HL-60 (cell line): ENCODE results near the gene PRKACG.

ENCODE experiments used
- DNase-seq, 2 experiments: peaks; one replicate each; pipeline ENCODE4 v3.0.0-alpha.2; 2010 to 2020; ENCODE audit warnings: low read depth in 1 of 2, low spot score in 1 of 2
- H3K27ac ChIP-seq: fragments of 250-450 bp; sonication (Bioruptor Pico); replicated peaks from 2 replicates; pipeline ENCODE4 v1.5.1; 2020; ENCODE audit warnings: mild to moderate bottlenecking, moderate library complexity
- H3K27me3 ChIP-seq: fragments of 250-450 bp; sonication (Bioruptor Pico); 2 replicates; pipeline ENCODE4 v1.5.1; 2021; ENCODE audit warnings: mild to moderate bottlenecking, moderate library complexity; ENCODE audit not compliant: insufficient read depth, poor library complexity, severe bottlenecking
- H3K4me3 ChIP-seq: replicated peaks from 2 replicates; pipeline ENCODE4 v1.5.1; 2011; ENCODE audit warnings: mild to moderate bottlenecking, control low read depth, low read length; ENCODE audit not compliant: insufficient read depth
- CTCF ChIP-seq: IDR thresholded peaks from one replicate; pipeline ENCODE4 v1.5.1; 2011; ENCODE audit warnings: low read length, control low read depth, inconsistent platforms; ENCODE audit not compliant: insufficient read depth
- GABPA ChIP-seq: IDR thresholded peaks from 2 replicates; pipeline ENCODE4 v1.6.1; 2012; ENCODE audit warnings: low read depth
- POLR2AphosphoS5 ChIP-seq: IDR thresholded peaks from 2 replicates; pipeline ENCODE4 v1.6.1; 2012; ENCODE audit warnings: low read depth
- REST ChIP-seq: IDR thresholded peaks from 2 replicates; pipeline ENCODE4 v1.6.1; 2012; ENCODE audit warnings: low read depth; ENCODE audit not compliant: insufficient replicate concordance
- SPI1 ChIP-seq: IDR thresholded peaks from 2 replicates; pipeline ENCODE4 v1.6.1; 2012; ENCODE audit warnings: low read depth, mild to moderate bottlenecking, borderline replicate concordance

Gene PRKACG

GRCh38 chr9:68981789-68982188 is 32.1 kb downstream of the PRKACG start:
- H3K4me3 ChIP-seq: no peak overlapping the region
- H3K27ac ChIP-seq: peak overlapping the region; percentile 35
- no peak for TF ChIP-seq CTCF
- TF ChIP-seq GABPA: no peak
- no peak for TF ChIP-seq SPI1
- TF ChIP-seq POLR2AphosphoS5: no peak
- no peak for TF ChIP-seq REST
- DNase-seq: peak in 1 of 2 experiments; percentile 42
- no peaks in the 10 kb centered on the region for H3K27me3 ChIP-seq

GRCh38 chr9:68980341-68980914 is 33.5 kb downstream of the PRKACG start:
- peak in 1 of 2 experiments; percentile 42 for DNase-seq
- Histone ChIP-seq H3K27me3 (no peaks in the 10 kb centered on the region), H3K4me3 (no peak overlapping the region), H3K27ac (peak overlapping the region; percentile 52)
- TF ChIP-seq SPI1: no peak
- TF ChIP-seq GABPA: no peak
- no peak for TF ChIP-seq CTCF
- TF ChIP-seq REST: no peak
- TF ChIP-seq POLR2AphosphoS5: no peak

GRCh38 chr9:68979538-68980314 is 34.2 kb downstream of the PRKACG start:
- TF ChIP-seq CTCF: no peak
- no peak for TF ChIP-seq POLR2AphosphoS5
- TF ChIP-seq REST: no peak
- DNase-seq: peak in 1 of 2 experiments; percentile 43
- H3K4me3 ChIP-seq: no peak overlapping the region
- H3K27me3 ChIP-seq: no peaks in the 10 kb centered on the region
- peak overlapping the region; percentile 52 for H3K27ac ChIP-seq
